HFF-Myc (cell line): Measurements from ENCODE around the gene APBA1.

Experiments
- DNase-seq: peaks from one replicate; pipeline ENCODE4 v3.0.0-alpha.2; 2011; ENCODE audit warnings: low read depth; ENCODE audit errors: extremely low read depth
- H3K4me3 ChIP-seq: replicated peaks from 2 replicates; pipeline ENCODE4 v1.5.1; 2011; ENCODE audit warnings: low read depth, mild to moderate bottlenecking, control low read depth, low read length
- CTCF ChIP-seq: IDR thresholded peaks from 2 replicates; pipeline ENCODE4 v1.5.1; 2012; ENCODE audit warnings: mild to moderate bottlenecking, low read depth, low read length, control low read depth; ENCODE audit errors: missing control alignments

APBA1 gene

DNA sequence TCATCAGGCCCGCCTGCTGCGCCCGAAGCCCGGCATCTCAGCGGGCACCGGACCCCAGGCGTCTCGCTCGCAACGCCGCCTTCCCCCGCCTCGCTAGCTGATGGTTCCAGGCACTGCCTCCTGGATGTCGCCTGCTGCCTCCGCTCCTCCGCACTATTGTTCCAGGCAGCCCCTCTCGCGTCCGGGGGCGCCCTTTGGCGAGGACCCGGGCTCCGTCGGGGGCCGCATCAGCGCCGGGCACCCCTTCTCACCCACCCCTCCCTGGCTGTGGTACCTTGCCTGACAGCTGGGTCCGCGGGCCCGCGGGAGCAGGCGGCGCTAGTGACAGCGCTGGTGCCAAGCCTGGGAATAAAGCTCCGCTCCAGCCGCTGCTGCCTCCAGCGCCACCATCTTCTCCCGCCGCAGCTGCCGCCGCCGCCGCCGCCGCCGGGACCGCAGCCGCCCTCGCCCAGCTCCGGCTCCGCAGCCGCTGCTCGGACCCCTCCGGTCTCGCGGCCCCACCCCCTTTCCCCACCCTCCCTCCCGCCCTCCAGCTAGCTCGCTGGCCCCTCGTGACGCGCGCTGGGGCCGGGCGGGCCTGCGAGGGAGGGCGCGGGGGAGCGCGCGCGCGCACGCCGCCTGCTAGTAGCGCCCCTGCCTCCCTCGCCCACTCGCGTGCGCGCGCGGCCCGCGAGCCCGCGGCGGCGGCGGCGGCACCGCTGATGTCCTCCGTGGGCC is at the start of gene APBA1:
Gene APBA1, minus strand, starts transcription at position 493 of the 717 bp plus-strand sequence.
- H3K4me3 ChIP-seq: peak within 1 kb of the TSS; percentile 65
- no peak for TF ChIP-seq CTCF

GRCh38 chr9:69719983-69720382 is 47.8 kb upstream of the APBA1 start:
- no peak overlapping the region for H3K4me3 ChIP-seq
- TF ChIP-seq CTCF: no peak
- no peak for DNase-seq

More for the DNA sequence above, at the start of gene APBA1:
- no peak for DNase-seq

DNA sequence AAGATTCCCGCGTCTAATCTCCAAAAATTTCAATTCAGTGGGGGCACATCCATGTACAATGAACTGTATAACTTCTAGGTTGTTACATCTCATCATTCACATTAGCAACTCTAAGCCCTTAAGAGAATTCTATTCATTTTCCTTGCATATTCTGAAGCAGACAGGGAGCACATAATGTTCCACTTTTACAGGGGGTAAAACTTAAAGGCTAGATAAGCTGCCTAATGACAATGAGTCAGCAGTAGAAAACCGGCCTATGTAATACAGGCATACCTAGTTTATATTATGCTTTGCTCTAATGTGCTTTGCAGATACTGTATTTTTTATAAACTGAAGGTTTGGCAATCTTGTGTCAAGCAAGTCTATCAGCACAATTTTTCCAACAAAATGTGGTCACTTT is 47.2 kb upstream of the APBA1 start:
- DNase-seq: no peak
- TF ChIP-seq CTCF: no peak
- no peak overlapping the region for H3K4me3 ChIP-seq

DNA sequence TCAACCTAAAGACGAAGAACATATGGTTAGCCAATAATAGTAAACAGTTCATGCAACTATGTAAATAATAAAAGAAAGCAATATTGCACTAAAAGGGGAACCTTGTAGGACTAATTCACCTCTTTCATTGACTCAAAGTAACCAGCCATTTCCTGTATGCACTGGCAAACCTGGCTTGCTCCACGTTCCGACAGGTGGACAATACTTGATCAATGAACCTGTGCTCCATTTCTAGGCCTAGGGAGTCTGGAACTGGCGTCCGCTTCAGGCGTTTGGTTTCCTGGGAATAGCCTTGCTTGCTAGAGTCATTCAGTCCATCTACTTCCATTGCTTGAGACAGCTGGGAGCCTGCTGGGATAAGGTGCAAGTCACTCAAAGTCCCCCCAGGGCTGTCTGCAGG is 46.0 kb upstream of the APBA1 start:
- no peak for DNase-seq
- no peak for TF ChIP-seq CTCF
- no peak overlapping the region for H3K4me3 ChIP-seq

DNA sequence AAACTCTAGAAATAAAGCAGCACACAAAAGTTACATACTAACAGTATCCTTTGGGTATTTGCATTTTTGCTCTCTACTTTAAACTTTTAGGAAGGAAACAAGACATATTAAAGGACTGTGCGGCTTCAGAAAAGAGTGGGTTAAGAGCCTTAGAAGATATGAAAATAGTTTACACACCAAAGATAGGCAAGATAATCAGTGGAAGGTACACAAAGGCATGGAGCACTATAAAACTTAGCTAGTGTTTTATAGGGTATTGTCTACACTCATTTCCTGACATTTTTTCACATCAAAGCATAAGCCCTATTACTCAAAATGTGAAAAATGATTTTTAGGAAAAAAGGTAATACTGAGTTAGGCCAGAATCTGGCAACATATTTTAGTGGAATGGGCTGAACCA is 43.7 kb upstream of the APBA1 start:
- TF ChIP-seq CTCF: no peak
- H3K4me3 ChIP-seq: no peak overlapping the region
- no peak for DNase-seq

- DNase-seq: no peak
- no peak for TF ChIP-seq CTCF
- H3K4me3 ChIP-seq: no peak overlapping the region
These were observed 42.9 kb upstream of the APBA1 start for GRCh38 chr9:69715096-69715495.

- no peak overlapping the region for H3K4me3 ChIP-seq
- no peak for DNase-seq
- no peak for TF ChIP-seq CTCF
These were observed 25.3 kb upstream of the APBA1 start for GRCh38 chr9:69697475-69697874.
